Cardiac septum (tissue), 1 donor: ENCODE measurements around the gene TBCA. TPM values are rescaled to one million over a fixed set of nuclear protein-coding genes. Genes with fewer than 3 reads are reported as not detected.

Experiments
- DNase-seq: peaks from one replicate; pipeline ENCODE4 v3.0.0-alpha.2; 2020; ENCODE audit warnings: low spot score
- intact Hi-C: fragments of 100-400 bp; cut with DNase I; formaldehyde crosslinking; loops from one replicate; pipeline ENCODE4 v1.14.0; 2022
- total RNA-seq: library from RNA; stranded (reverse); fragmentation: NEBNext Ultra II Directional; extraction: Animal tissue kit (Norgen Biotek cat#: 25700); gene quantifications from one replicate; pipeline ENCODE4 v1.2.1, GENCODE V29; 2021
- donor health status: DM: no; HTN: no; CAD: no.

Gene TBCA
- total RNA-seq, 1 donor from 2014 or later, result 130 TPM

DNA sequence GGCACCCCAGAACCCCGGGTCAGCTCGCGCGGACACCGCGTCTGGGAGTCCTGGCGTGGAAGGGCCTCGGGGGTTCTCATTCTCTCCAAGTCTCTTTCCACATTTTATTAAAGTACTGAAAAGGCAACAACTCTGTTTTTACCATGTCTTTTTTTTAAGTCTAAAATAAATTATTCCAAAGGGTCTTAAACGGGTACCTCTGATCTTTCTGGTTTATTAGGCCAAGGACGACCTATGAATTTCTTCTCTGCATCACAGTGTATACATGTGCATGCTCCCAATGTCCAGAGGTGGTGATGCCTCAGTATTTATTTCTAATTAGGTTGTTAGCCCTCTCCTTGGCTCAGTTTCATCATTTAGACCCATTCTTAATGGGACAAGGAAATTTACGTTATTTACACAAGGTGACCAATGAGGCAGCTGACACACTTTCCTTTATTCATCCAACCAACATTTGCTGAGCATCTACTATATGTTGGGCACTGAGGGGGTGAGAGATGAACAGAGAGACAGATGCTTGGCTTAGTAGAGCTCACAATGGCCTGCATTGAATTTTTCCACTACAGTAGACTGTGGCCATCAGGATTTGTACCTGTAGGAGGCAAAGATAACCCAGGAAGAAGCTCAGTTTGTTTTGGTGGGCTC, 130.0 kb downstream of the TBCA start:
- intact Hi-C loops, result loop anchor here (10.0 kb wide), 2 partner anchors 329 to 359 kb away; no protein-coding TSS in a partner anchor
- no peak for DNase-seq

GRCh38 chr5:77645158-77645994, 130.8 kb downstream of the TBCA start:
- no peak for DNase-seq
- intact Hi-C loops, result loop anchor here (10.0 kb wide), 2 partner anchors 329 to 359 kb away; no protein-coding TSS in a partner anchor

- intact Hi-C loops, result loop anchor here (5.0 to 10.0 kb wide), 3 partner anchors 133 to 360 kb away; partner anchors contain the start of gene TBCA
- DNase-seq, result no peak
These were observed 131.6 kb downstream of the TBCA start for GRCh38 chr5:77644371-77645157.

- intact Hi-C loops, result loop anchor here (5.0 to 10.0 kb wide), 3 partner anchors 133 to 361 kb away; partner anchors contain the start of gene TBCA
- no peak for DNase-seq
These were observed 132.3 kb downstream of the TBCA start for GRCh38 chr5:77643654-77644370.

DNA sequence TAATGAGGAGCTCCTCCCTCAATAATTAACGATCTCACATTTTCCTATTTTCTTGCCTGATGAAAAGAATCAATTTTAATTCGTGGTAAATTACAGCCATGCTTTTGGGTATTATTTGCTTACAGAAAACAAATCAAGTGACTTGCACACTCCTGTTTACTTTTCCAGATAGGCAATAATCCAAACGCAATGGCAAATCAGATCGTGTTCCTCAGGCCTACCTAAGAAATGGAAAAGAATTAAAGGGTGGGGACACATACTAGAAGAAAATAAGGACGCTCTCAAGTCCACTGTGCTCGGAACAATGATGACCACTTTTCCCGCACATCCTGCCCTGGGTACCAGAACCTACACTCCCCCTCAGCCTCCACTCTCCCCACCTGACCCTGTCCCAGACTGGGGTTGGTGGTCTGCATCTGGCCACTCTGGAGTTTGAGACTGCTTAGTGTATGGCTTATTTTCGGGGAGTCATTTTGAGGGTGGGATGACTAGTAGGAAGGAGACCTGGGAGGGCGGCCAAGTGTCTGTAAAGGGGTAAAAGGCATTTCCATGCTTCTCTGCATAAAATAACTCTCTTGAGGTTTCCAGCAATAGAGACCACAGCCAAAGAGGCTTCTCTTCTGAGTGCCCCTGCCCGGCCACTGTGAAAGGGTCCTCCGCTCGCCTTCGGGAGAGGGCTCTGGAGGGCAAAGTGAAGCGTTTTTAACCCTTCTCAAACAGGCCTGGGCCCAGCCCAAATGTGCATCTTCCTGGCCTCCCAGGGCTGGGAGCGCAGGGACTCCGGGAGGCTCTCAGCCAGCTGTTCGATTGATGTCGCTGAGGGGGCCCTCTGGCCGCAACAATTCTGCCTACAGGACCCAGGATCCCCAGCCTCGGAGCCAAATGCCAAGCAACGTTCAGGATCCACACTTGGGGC, 133.1 kb downstream of the TBCA start:
- intact Hi-C loops, result loop anchor here (5.0 to 10.0 kb wide), 3 partner anchors 134 to 362 kb away; partner anchors contain the start of gene TBCA
- DNase-seq, result no peak

DNA sequence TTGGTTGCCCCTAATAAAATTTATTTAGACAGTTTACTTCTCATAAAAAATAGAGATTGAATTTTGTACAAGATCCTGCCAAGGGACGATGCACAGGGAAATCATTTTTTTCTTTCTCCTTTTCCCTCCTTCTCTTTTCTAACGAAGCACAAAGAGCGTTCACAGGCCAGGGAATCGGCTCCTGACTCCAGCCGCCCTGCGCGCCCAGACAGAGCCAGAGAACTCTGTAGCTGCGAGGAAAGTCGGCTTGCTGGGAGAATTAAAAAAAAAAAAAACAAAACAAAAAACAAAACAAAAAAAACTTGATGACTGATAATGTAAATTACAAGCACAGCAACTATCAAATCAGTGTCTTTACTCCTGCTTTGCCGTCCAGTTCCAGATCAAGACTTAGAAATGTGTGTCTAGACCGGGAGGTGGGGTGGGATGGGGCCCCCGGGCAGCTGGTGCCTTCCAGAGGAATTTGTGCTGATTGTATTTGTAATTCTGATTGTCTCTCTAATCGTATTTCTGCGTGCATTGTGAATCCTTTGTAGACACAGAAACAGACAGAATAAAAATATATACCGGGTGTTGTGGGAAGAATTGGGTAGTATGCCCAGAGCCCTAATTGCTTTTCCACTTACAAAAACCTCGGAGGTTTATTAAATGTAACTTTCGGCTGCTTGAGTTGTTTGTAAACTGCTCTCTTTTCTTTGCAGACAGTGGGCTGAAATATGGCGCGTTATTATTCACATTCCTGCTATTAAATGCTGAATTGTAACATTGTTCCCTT, 134.0 kb downstream of the TBCA start:
- intact Hi-C loops, result loop anchor here (5.0 to 10.0 kb wide), 3 partner anchors 135 to 363 kb away; partner anchors contain the start of gene TBCA
- DNase-seq, result no peak

GRCh38 chr5:77641397-77641943, 134.7 kb downstream of the TBCA start:
- DNase-seq, result no peak
- intact Hi-C loops, result loop anchor here (5.0 to 10.0 kb wide), 3 partner anchors 136 to 363 kb away; partner anchors contain the start of gene TBCA

Other genes starting within 250 kb of the TBCA start
- gene OTP, start 137.6 kb downstream of the TBCA start, total RNA-seq, result not detected